Measurements from ENCODE around the gene TLE7. TPM values are rescaled to one million over a fixed set of nuclear protein-coding genes. Genes with fewer than 3 reads are reported as not detected.
A peak's percentile ranks its signal among the peaks of the same experiment; 100 is the strongest.

The TLE7 gene
- total and polyA plus RNA-seq, 2 experiments from 2014 or later: 0.44 to 2.5 TPM

GRCh38 chr16:71464231-71464630 lies 22.4 kb upstream of the TLE7 start (continued):
- TF ChIP-seq ZNF462 (CRISPR knock-in tag; IDR thresholded peaks at IDR 0.05) (no peak), EZH2phosphoT487 (IDR thresholded peaks at IDR 0.05; ENCODE audit: unreplicated experiment) (no peak), EZH2 (IDR thresholded peaks at IDR 0.05; ENCODE audit: low read depth, unreplicated experiment) (no peak), JUNB (IDR thresholded peaks at IDR 0.05; ENCODE audit: unreplicated experiment) (no peak)
- TF ChIP-seq, protein P1, sequence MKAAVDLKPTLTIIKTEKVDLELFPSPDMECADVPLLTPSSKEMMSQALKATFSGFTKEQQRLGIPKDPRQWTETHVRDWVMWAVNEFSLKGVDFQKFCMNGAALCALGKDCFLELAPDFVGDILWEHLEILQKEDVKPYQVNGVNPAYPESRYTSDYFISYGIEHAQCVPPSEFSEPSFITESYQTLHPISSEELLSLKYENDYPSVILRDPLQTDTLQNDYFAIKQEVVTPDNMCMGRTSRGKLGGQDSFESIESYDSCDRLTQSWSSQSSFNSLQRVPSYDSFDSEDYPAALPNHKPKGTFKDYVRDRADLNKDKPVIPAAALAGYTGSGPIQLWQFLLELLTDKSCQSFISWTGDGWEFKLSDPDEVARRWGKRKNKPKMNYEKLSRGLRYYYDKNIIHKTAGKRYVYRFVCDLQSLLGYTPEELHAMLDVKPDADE (IDR thresholded peaks at IDR 0.05): no peak

DNA sequence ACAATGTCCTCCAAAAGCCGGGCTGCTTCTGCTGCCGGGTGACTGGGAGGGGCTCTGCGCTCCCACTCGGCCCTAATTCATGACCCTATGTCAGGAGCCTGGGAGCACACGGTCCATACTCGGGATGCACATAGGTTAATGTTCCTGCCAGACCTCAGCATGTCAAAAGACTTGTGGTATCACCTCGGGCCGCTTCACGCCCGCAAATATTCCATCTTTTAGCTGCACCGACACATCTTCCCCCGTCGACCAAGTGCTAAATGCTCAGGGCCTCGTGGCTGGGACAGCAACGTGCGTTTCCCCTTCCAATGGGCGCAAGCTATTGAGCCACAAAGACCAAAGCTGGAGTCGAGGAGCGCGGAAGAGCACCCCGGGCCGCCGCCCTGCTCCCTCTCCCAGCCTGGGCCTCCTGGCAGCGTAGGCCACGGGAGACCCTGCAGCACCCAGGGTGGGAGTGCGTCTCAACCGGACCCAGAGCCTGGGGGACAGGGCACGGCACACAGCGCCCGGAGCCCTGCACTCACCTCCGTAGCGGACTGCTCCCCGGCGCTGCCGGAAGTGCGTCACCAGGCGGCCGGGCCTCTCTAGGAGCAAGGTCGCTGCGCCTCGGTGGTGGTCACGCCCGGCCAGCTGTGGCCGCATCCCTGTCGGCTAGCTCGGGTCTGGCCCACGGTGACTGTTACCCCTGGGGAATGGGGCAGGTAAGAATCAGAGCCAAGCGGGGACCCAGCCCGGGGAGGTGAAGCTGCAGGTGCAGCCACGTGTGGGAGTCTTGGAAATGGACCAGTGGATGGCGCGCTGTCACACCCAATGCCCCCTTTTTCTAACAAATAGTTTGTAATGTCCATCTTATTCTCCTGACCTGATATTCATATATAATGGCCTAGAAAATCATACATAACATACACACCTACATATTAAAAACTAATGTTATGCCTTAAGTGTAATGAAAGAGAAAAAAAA lies 20.1 kb upstream of the TLE7 start, which contains the start of gene ZNF23:
Gene ZNF23, minus strand, starts transcription at position 562 of the 963 bp plus-strand sequence. CDS start 5,451 bp downstream, outside the sequence.
- Mint-ChIP-seq H3K27ac (peak within 1 kb of the TSS; percentile 91), H3K4me3 (peak within 1 kb of the TSS; percentile 98), H3K27me3 (ENCODE audit: insufficient read depth, low read depth, poor library complexity) (peaks cover 1% of the 10 kb centered on the region), H3K9me3 (no peaks in the 10 kb centered on the region), H3K36me3 (ENCODE audit: low read depth) (no peaks in the 10 kb centered on the region), H3K4me1 (peaks cover 6% of the 10 kb centered on the region; the same call in 1 of the 3 replicates)
- no peaks in the 10 kb centered on the region for H3K9me2 ChIP-seq (ENCODE audit: insufficient read depth)
- peak within 1 kb of the TSS; percentile 99 for H3K4me3 ChIP-seq
- peak within 1 kb of the TSS; percentile 98 for H3K4me2 ChIP-seq
- no peaks in the 10 kb centered on the region for H3K4me1 ChIP-seq (ENCODE audit: insufficient read depth)
- peaks cover 21% of the 10 kb centered on the region for H3K79me2 ChIP-seq (replicated peaks; ENCODE audit: insufficient read depth)
- H2AFZ ChIP-seq: peak within 1 kb of the TSS; percentile 99
- peak within 1 kb of the TSS; percentile 66 for H3K27ac ChIP-seq (ENCODE audit: low read depth)
- peak; percentile 99 for ATAC-seq
- no peaks in the 10 kb centered on the region for H3K36me3 ChIP-seq (ENCODE audit: insufficient read depth)
- H3F3A ChIP-seq (replicated peaks; ENCODE audit: low read depth): no peaks in the 10 kb centered on the region
- H3K27me3 ChIP-seq (ENCODE audit: insufficient read depth): no peaks in the 10 kb centered on the region
- H4K20me1 ChIP-seq (replicated peaks; ENCODE audit: insufficient read depth): 0 out of 2 replicates have a peak, but pooled peaks cover 6% of the 10 kb centered on the region
- DNase-seq (ENCODE audit: low spot score): peak; percentile 83
- TF ChIP-seq CTCF (conservative IDR thresholded peaks at IDR 0.05; ENCODE audit: low read depth in 2 of 2) (peak; percentile 10 to 13; a peak in 1 of 4 replicates), ZNF114 (CRISPR knock-in tag; IDR thresholded peaks at IDR 0.05) (no peak), NANOG (IDR thresholded peaks at IDR 0.05; ENCODE audit: borderline replicate concordance) (0 out of 2 replicates have a peak, but pooled peaks have one; percentile 9), CREB1 (CRISPR knock-in tag; IDR thresholded peaks at IDR 0.05; ENCODE audit: low read depth) (peak; percentile 97)
- TF ChIP-seq, protein P1 (IDR thresholded peaks at IDR 0.05): peak; percentile 91

Data from GM23338 (cell line).